Heart right ventricle (tissue), 16 donors: ENCODE measurements around the gene LDLRAD4. TPM values are rescaled to one million over a fixed set of nuclear protein-coding genes. Genes with fewer than 3 reads are reported as not detected.

Experiments
- ATAC-seq, 8 donors: fragments of 200-7000 bp; cut with Tn5 transposase; one replicate each; pipeline ENCODE4 v1.9.1; 2020; ENCODE audit warnings: mild to moderate bottlenecking in 8 of 8, moderate library complexity in 8 of 8, moderate number of reproducible peaks in 1 of 8
- DNase-seq, 2 donors: peaks; one replicate each; pipeline ENCODE4 v3.0.0-alpha.2; 2020
- H3K27ac ChIP-seq, 10 donors: fragments of 200-600 bp; sonication (generic) in 2 of 10; one replicate each; pipeline versions ENCODE4 v1.5.0 to v1.8.0; 2020 to 2022; ENCODE audit warnings: mild to moderate bottlenecking in 3 of 10
- H3K27me3 ChIP-seq, 7 donors: fragments of 200-600 bp; one replicate each; pipeline ENCODE4 v1.8.0; 2021 to 2022; ENCODE audit warnings: mild to moderate bottlenecking in 2 of 7
- H3K36me3 ChIP-seq, 9 donors: fragments of 200-600 bp; sonication (generic) in 1 of 9; one replicate each; pipeline versions ENCODE4 v1.5.0 to v1.8.0; 2020 to 2022; ENCODE audit warnings: mild to moderate bottlenecking in 2 of 9
- H3K4me1 ChIP-seq, 9 donors: fragments of 200-600 bp; sonication (generic) in 1 of 9; one replicate each; pipeline versions ENCODE4 v1.5.0 to v1.8.0; 2020 to 2022; ENCODE audit warnings: mild to moderate bottlenecking in 4 of 9
- H3K4me3 ChIP-seq, 10 donors: fragments of 200-600 bp; sonication (generic) in 2 of 10; one replicate each; pipeline versions ENCODE4 v1.5.0 to v1.8.0; 2020 to 2022; ENCODE audit warnings: mild to moderate bottlenecking in 7 of 10, moderate library complexity in 2 of 10
- H3K9me3 ChIP-seq, 11 donors: fragments of 200-600 bp in 10 of 11; sonication (generic) in 2 of 11; one replicate each; pipeline versions ENCODE4 v1.5.0 to v1.8.0; 2013 to 2022; ENCODE audit warnings: mild to moderate bottlenecking in 2 of 11, control low read depth in 1 of 11, moderate library complexity in 1 of 11
- WGBS, 2 donors: extraction: QIAGEN DNeasy Blood & Tissue Kit; methylation state at CpG; one replicate each; pipeline ENCODE4 v1.1.7; 2013; ENCODE audit warnings: inconsistent platforms in 1 of 2; 5-methylcytosine and 5-hydroxymethylcytosine counted together
- intact Hi-C, 10 donors: fragments of 100-400 bp; cut with DNase I; formaldehyde crosslinking; loops; one replicate each; pipeline versions ENCODE4 v1.11.1 to v1.14.2; 2022
- polyA plus RNA-seq, 2 donors: library from polyadenylated mRNA; stranded (reverse); fragments of 200-250 nt; gene quantifications; one replicate each; pipeline ENCODE4 v1.2.3, GENCODE V29; 2013
- total RNA-seq, 10 donors: library from RNA; stranded (reverse); fragmentation: NEBNext Ultra II Directional in 3 of 10; extraction: Animal tissue kit (Norgen Biotek cat#: 25700) in 3 of 10; gene quantifications; one replicate each; pipeline versions ENCODE4 v1.2.1 to v1.2.4, GENCODE V29; 2021 to 2023
- TF ChIP-seq, protein P1 (sequence below), 9 donors: fragments of 200-600 bp; sonication (generic) in 2 of 9; IDR thresholded peaks; one replicate each; pipeline versions ENCODE4 v1.5.0 to v1.8.0; 2021 to 2022; ENCODE audit warnings: antibody characterized with exemption in 9 of 9, mild to moderate bottlenecking in 5 of 9, moderate library complexity in 1 of 9
- donor health status: Arrhythmogenic right ventricular cardiomyopathy.
- donor health status: ischemic (EF 13 %, LVEDD 7.1; RV severe dilation, severe dysfunction).
- donor health status: healthy with polysubstance abuse.
- donor health status: DM: no; HTN: yes; CAD: no.
- donor health status: DM: no; HTN: no; CAD: no.
- donor health status: ischemic (EF 25% LVEDD 6.9; RV normal size, moderate dysfunction).
- donor health status: ischemic (EF 25% LVEDD 5.7; RV mildly dilated, moderate dysfunction).
- donor health status: healthy.
- donor health status: DM: yes; HTN: yes; CAD: no.
- donor health status: Ischemic cardiomyopathy.
- donor health status: ischemic (EF 35%, LVEDD 5.7; RV mildly dilated, moderate dysfunction).
- donor health status: nonischemic (EF 11% LVEDD 7.7; RV severe dilation, severe dysfunction).
- donor health status: DM: yes; HTN: yes; CAD: no.
- donor health status: PGD.
- donor health status: ischemic (EF 29% LVEDD 5.4; RV normal size, mild dysfunction).
- donor health status: nonischemic (EF 23%, LVEDD 6.1; RV moderate dilation, normal function).

The LDLRAD4 gene
- total and polyA plus RNA-seq, 12 donors = 5.4 to 74.6 (median 34.6) TPM

DNA sequence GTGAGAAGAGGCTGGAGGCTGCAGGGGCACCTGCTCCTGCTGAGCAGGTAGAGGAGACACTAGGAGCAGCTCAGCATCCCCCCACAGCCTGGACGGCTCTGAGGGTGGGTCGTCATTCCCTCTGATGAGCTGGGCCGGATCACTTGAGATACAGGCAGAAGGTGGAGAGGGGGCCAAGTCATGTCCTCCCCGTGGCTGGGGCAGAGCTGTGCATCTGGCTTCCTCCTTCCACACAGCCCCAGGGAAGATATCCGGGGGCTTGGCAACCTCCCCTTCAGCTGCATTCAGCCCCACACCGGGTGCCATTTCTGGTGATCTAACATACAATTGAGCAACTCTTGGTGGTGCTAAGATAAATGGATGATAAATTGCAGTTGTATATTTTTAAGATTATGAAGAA lies 236.9 kb downstream of the LDLRAD4 start:
- peaks cover 24 to 64% (median 49%) of the 10 kb centered on the region in 9 donors for H3K4me1 ChIP-seq
- intact Hi-C loops = no loop called here
- DNase-seq (no peak), ATAC-seq (no peak)
- H3K9me3 ChIP-seq = peaks cover 0 to 5% (median 0%) of the 10 kb centered on the region in 11 donors
- WGBS, 2 donors = 30 to 49% methylated on average over 6 of the region's 6 CpGs
- TF ChIP-seq, protein P1, sequence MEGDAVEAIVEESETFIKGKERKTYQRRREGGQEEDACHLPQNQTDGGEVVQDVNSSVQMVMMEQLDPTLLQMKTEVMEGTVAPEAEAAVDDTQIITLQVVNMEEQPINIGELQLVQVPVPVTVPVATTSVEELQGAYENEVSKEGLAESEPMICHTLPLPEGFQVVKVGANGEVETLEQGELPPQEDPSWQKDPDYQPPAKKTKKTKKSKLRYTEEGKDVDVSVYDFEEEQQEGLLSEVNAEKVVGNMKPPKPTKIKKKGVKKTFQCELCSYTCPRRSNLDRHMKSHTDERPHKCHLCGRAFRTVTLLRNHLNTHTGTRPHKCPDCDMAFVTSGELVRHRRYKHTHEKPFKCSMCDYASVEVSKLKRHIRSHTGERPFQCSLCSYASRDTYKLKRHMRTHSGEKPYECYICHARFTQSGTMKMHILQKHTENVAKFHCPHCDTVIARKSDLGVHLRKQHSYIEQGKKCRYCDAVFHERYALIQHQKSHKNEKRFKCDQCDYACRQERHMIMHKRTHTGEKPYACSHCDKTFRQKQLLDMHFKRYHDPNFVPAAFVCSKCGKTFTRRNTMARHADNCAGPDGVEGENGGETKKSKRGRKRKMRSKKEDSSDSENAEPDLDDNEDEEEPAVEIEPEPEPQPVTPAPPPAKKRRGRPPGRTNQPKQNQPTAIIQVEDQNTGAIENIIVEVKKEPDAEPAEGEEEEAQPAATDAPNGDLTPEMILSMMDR (IDR thresholded peaks at IDR 0.05) = no peak
- H3K36me3 ChIP-seq = no peaks in the 10 kb centered on the region
- H3K27ac ChIP-seq = peak overlapping the region in 4 of 10 donors; percentile 5 to 74 (median 49)
- no peak overlapping the region for H3K4me3 ChIP-seq
- no peaks in the 10 kb centered on the region for H3K27me3 ChIP-seq

DNA sequence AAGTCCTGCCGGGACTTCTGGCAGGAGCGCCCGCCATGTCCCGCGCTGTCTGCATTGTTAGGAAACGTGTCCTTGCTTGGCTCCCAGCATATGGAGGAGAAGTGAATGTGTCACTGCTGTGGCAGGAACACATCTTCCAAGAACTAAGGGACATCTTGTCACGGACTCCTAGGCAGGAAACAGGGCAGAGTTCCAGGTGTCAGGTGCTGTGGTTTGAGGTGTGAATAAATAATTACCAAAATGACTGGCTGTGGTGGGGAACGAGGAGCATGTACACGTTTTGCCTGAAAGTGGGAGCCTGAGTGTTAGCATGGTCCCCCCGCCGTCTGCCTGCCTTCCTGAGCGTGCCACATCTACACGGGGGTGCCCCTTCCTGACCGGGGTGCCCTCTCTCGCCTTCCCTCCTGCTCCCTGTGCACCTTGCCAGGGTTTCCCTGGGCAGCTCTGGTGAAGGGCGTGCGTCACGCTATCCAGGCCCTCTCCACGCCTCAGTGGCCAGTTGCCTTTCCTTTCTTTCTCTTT lies 237.5 kb downstream of the LDLRAD4 start:
- DNase-seq (no peak), ATAC-seq (peak in 7 of 8 donors; percentile 22 to 61 (median 42))
- TF ChIP-seq, protein P1 (IDR thresholded peaks at IDR 0.05) = no peak
- Histone ChIP-seq H3K4me1 (peaks cover 20 to 59% (median 43%) of the 10 kb centered on the region in 9 donors), H3K4me3 (no peak overlapping the region), H3K27ac (peak overlapping the region in 4 of 10 donors; percentile 5 to 74 (median 49)), H3K27me3 (no peaks in the 10 kb centered on the region), H3K36me3 (no peaks in the 10 kb centered on the region), H3K9me3 (peaks cover 0 to 5% (median 0%) of the 10 kb centered on the region in 11 donors)
- 55 to 58% methylated on average over 19 of the region's 19 CpGs for whole genome bisulfite sequencing, 2 donors
- intact Hi-C loops = no loop called here

DNA sequence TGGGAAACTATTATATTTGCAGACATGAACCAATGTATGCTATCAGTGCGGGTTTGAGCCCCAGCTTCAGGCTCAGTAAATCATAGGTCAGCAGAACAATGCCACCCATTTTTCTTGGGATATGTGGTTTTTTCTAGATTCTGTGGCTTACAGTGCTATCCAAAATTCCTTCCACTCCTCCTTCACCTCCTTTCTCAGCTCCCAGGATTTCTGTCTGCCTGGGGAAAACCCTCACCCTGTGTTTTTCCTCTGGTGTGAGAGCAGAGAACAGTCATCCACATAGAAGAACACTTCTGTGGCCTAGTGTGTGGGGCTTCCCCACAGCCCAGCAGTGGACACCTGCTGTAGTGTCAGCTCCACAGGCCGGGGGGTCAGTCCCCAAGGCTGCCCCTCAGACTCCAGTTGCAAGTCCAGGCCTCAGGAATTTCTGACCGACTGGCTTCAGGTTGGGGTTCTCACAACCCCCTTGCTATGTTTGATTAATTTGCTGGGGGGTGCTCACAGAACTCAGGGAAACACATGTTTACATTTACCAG lies 238.2 kb downstream of the LDLRAD4 start:
- ATAC-seq (no peak), DNase-seq (no peak)
- Histone ChIP-seq H3K27ac (peak overlapping the region in 1 of 10 donors; percentile 10), H3K9me3 (peaks cover 0 to 5% (median 0%) of the 10 kb centered on the region in 11 donors), H3K4me1 (peaks cover 16 to 56% (median 36%) of the 10 kb centered on the region in 9 donors), H3K36me3 (no peaks in the 10 kb centered on the region), H3K27me3 (no peaks in the 10 kb centered on the region), H3K4me3 (no peak overlapping the region)
- intact Hi-C loops = no loop called here
- TF ChIP-seq, protein P1 (IDR thresholded peaks at IDR 0.05) = no peak
- WGBS, 2 donors = 89 to 96% methylated on average over 3 of the region's 3 CpGs

DNA sequence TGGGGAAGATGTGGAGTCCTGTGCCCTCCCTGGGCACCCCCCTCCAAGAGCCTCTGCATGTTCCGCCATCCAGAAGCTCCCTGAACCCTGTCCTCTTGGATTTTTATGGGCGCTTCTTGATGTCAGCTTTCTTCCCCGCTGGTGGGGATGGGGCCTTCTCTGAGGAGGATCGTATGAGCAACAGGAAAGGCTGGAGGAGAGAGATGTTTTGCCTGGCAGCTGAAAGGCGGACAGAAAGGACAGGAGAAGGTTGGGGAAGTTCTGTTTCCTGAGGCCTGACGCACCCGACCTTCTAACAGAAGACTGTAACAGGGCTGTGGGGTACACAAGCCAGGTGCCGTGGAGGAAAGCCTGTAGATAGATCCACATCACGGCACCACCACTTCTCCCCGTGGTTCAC lies 238.8 kb downstream of the LDLRAD4 start:
- TF ChIP-seq, protein P1 (IDR thresholded peaks at IDR 0.05) = no peak
- Histone ChIP-seq H3K4me3 (no peak overlapping the region), H3K27me3 (no peaks in the 10 kb centered on the region), H3K4me1 (peaks cover 11 to 52% (median 31%) of the 10 kb centered on the region in 9 donors), H3K9me3 (peaks cover 0 to 5% (median 0%) of the 10 kb centered on the region in 11 donors), H3K27ac (peak overlapping the region in 1 of 10 donors; percentile 10), H3K36me3 (no peaks in the 10 kb centered on the region)
- DNase-seq = no peak
- ATAC-seq = no peak
- intact Hi-C loops = no loop called here
- WGBS, 2 donors = 90 to 91% methylated on average over 10 of the region's 10 CpGs
